KMS-11 (cell line): ENCODE measurements around the gene HBE1.

ENCODE experiments used
- H2AFZ ChIP-seq: fragments of 200-600 bp; sonication (generic); 2 replicates; pipeline ENCODE4 v1.6.1; 2016; ENCODE audit warnings: antibody characterized with exemption, mixed run types, low read depth
- H3K27ac ChIP-seq: fragments of 200-600 bp; sonication (generic); 2 replicates; pipeline ENCODE4 v1.6.1; 2016; ENCODE audit warnings: mild to moderate bottlenecking, mixed run types
- H3K27me3 ChIP-seq: fragments of 200-600 bp; sonication (generic); 2 replicates; pipeline ENCODE4 v1.6.1; 2017; ENCODE audit warnings: mild to moderate bottlenecking, low read depth, mixed run types, moderate library complexity; ENCODE audit not compliant: insufficient read depth
- H3K36me3 ChIP-seq: fragments of 200-600 bp; sonication (generic); 2 replicates; pipeline ENCODE4 v1.6.1; 2017; ENCODE audit warnings: mild to moderate bottlenecking, mixed run types; ENCODE audit not compliant: insufficient read depth
- H3K4me1 ChIP-seq: fragments of 200-600 bp; sonication (generic); 2 replicates; pipeline ENCODE4 v1.6.1; 2016; ENCODE audit warnings: mild to moderate bottlenecking, low read depth, mixed run types; ENCODE audit not compliant: poor library complexity, severe bottlenecking
- H3K4me2 ChIP-seq: fragments of 200-600 bp; sonication (generic); 2 replicates; pipeline ENCODE4 v1.7.0; 2016; ENCODE audit warnings: mild to moderate bottlenecking, mixed run types
- H3K4me3 ChIP-seq: fragments of 200-600 bp; sonication (generic); IDR thresholded peaks from 2 replicates; pipeline ENCODE4 v1.6.1; 2017; ENCODE audit warnings: low read depth, low read length, mixed read lengths; ENCODE audit not compliant: insufficient read depth
- H3K79me2 ChIP-seq: fragments of 200-600 bp; sonication (generic); 2 replicates; pipeline ENCODE4 v1.6.1; 2016; ENCODE audit warnings: low read depth, mixed run types; ENCODE audit not compliant: insufficient read depth
- H3K9ac ChIP-seq: fragments of 200-600 bp; sonication (generic); 2 replicates; pipeline ENCODE4 v1.6.1; 2016; ENCODE audit warnings: mild to moderate bottlenecking, mixed run types
- H4K20me1 ChIP-seq: fragments of 200-600 bp; sonication (generic); 2 replicates; pipeline ENCODE4 v1.6.1; 2016; ENCODE audit warnings: mild to moderate bottlenecking, mixed run types; ENCODE audit not compliant: insufficient read depth
- TF ChIP-seq, protein P1 (sequence below): fragments of 200-600 bp; sonication (generic); conservative IDR thresholded peaks from 2 replicates; pipeline ENCODE4 v1.6.1; 2017; ENCODE audit warnings: low read depth, mild to moderate bottlenecking, antibody characterized with exemption, low read length, moderate library complexity, mixed read lengths

Gene HBE1

DNA sequence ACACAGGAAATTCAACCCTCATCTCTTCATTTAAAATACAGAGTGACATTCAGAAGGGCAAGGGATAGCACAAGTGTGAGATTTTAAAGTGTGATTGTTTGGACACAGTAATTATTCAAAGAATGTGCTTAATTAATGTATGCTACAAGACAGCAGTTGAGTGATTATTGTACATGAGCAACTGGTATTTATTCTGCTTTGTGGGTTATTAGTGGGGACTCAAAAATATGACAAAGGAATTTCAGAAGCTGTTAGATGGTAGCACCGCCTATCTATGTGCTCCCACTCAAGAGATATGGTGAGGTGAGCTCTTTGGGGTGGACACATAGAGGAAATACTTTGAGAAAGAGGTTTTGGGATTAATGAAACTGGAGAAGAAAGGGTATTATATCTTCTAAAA is 29.7 kb downstream of the HBE1 start:
- Histone ChIP-seq H4K20me1 (no peaks in the 10 kb centered on the region), H3K4me3 (no peak overlapping the region), H2AFZ (no peak overlapping the region), H3K27ac (no peak overlapping the region), H3K4me2 (no peak overlapping the region), H3K36me3 (no peaks in the 10 kb centered on the region), H3K79me2 (no peaks in the 10 kb centered on the region), H3K27me3 (no peaks in the 10 kb centered on the region), H3K4me1 (peaks cover 18% of the 10 kb centered on the region), H3K9ac (no peak overlapping the region)
- TF ChIP-seq, protein P1, sequence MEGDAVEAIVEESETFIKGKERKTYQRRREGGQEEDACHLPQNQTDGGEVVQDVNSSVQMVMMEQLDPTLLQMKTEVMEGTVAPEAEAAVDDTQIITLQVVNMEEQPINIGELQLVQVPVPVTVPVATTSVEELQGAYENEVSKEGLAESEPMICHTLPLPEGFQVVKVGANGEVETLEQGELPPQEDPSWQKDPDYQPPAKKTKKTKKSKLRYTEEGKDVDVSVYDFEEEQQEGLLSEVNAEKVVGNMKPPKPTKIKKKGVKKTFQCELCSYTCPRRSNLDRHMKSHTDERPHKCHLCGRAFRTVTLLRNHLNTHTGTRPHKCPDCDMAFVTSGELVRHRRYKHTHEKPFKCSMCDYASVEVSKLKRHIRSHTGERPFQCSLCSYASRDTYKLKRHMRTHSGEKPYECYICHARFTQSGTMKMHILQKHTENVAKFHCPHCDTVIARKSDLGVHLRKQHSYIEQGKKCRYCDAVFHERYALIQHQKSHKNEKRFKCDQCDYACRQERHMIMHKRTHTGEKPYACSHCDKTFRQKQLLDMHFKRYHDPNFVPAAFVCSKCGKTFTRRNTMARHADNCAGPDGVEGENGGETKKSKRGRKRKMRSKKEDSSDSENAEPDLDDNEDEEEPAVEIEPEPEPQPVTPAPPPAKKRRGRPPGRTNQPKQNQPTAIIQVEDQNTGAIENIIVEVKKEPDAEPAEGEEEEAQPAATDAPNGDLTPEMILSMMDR, result no peak

DNA sequence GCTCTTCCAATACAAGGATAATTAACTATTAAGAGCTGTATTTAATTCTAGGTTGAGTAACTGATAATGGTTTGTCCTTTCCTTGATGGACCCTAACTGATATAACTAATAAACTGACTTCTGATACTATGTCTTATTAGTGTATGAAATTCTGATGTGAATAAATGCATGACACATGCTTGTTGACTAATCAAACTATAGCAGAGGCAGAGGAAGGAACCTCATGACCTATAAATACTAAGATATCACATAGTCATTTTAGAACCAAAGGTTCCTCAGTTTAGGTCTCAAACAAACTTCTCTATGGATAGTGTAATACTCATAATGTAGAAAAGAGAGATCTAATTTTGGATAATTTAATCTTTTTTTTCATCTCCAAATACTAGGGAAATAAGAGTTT is 30.7 kb downstream of the HBE1 start:
- no peak overlapping the region for H2AFZ ChIP-seq
- no peaks in the 10 kb centered on the region for H4K20me1 ChIP-seq
- peaks cover 26% of the 10 kb centered on the region for H3K4me1 ChIP-seq
- no peaks in the 10 kb centered on the region for H3K36me3 ChIP-seq
- no peak overlapping the region for H3K4me2 ChIP-seq
- no peaks in the 10 kb centered on the region for H3K79me2 ChIP-seq
- no peak overlapping the region for H3K4me3 ChIP-seq
- no peak overlapping the region for H3K27ac ChIP-seq
- H3K27me3 ChIP-seq, result no peaks in the 10 kb centered on the region
- TF ChIP-seq, protein P1, result no peak
- H3K9ac ChIP-seq, result no peak overlapping the region

DNA sequence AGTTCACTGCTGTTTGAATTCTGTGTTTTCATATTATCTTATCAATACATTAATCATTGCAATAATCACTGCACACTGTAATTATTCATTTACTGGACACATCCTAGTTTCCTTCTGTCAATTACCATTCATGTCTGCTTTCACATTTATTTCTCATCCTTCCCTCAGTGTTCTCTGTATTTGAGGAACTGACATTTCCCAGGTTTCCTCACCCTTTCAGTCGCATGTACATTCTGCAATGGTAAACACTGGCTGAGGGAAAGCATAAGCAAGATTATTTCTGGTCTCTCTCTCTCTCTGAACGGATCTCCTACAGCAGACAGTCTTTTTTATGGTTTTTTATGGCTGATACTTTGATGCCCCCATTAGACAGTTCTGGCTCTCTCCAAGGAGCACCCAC is 31.3 kb downstream of the HBE1 start:
- TF ChIP-seq, protein P1, result no peak
- H2AFZ ChIP-seq, result no peak overlapping the region
- H3K79me2 ChIP-seq, result no peaks in the 10 kb centered on the region
- no peaks in the 10 kb centered on the region for H3K36me3 ChIP-seq
- no peak overlapping the region for H3K27ac ChIP-seq
- no peaks in the 10 kb centered on the region for H4K20me1 ChIP-seq
- H3K4me1 ChIP-seq, result peaks cover 31% of the 10 kb centered on the region
- no peak overlapping the region for H3K4me2 ChIP-seq
- no peak overlapping the region for H3K4me3 ChIP-seq
- H3K9ac ChIP-seq, result no peak overlapping the region
- H3K27me3 ChIP-seq, result no peaks in the 10 kb centered on the region

DNA sequence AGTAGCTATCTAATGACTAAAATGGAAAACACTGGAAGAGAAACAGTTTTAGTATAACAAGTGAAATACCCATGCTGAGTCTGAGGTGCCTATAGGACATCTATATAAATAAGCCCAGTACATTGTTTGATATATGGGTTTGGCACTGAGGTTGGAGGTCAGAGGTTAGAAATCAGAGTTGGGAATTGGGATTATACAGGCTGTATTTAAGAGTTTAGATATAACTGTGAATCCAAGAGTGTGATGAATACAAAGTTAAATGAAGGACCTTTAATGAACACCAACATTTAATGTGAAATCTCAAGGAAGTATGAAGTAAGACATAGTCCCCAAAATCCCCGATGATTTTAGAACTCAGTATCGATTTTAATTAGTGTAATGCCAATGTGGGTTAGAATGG is 32.3 kb downstream of the HBE1 start:
- TF ChIP-seq, protein P1, result no peak
- Histone ChIP-seq H3K4me2 (no peak overlapping the region), H4K20me1 (no peaks in the 10 kb centered on the region)

More for the DNA sequence above, 32.3 kb downstream of the HBE1 start:
- H3K36me3 ChIP-seq, result no peaks in the 10 kb centered on the region
- H3K79me2 ChIP-seq, result no peaks in the 10 kb centered on the region
- no peak overlapping the region for H2AFZ ChIP-seq
- H3K4me3 ChIP-seq, result no peak overlapping the region
- H3K4me1 ChIP-seq, result peaks cover 34% of the 10 kb centered on the region
- H3K27me3 ChIP-seq, result no peaks in the 10 kb centered on the region
- H3K27ac ChIP-seq, result no peak overlapping the region
- no peak overlapping the region for H3K9ac ChIP-seq
